Measurements from ENCODE around the gene ARRDC4.

Gene ARRDC4

DNA sequence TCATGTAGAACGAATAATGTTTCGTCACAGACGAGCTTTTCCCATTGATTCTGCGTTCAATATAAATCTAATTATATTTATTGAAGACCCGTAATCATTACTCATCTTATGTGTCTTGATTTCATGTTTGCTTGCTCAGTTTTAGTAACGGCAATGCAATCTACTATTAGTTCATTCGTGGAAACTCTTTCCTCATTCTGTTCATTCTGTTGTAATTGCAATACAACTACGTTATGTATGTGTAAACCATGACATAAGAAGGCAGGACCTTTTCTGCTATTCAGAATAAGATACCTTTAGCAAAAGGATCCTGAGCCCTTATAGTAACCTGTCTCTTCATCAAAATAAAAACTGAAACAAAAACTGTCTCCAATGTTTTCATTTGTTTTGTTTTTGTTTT, 6.8 kb upstream of the ARRDC4 start:
- TF ChIP-seq, protein P1, sequence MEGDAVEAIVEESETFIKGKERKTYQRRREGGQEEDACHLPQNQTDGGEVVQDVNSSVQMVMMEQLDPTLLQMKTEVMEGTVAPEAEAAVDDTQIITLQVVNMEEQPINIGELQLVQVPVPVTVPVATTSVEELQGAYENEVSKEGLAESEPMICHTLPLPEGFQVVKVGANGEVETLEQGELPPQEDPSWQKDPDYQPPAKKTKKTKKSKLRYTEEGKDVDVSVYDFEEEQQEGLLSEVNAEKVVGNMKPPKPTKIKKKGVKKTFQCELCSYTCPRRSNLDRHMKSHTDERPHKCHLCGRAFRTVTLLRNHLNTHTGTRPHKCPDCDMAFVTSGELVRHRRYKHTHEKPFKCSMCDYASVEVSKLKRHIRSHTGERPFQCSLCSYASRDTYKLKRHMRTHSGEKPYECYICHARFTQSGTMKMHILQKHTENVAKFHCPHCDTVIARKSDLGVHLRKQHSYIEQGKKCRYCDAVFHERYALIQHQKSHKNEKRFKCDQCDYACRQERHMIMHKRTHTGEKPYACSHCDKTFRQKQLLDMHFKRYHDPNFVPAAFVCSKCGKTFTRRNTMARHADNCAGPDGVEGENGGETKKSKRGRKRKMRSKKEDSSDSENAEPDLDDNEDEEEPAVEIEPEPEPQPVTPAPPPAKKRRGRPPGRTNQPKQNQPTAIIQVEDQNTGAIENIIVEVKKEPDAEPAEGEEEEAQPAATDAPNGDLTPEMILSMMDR (IDR thresholded peaks at IDR 0.05; ENCODE audit: extremely low read depth, missing control alignments), result no peak
- no peak for DNase-seq (ENCODE audit: low spot score)

DNA sequence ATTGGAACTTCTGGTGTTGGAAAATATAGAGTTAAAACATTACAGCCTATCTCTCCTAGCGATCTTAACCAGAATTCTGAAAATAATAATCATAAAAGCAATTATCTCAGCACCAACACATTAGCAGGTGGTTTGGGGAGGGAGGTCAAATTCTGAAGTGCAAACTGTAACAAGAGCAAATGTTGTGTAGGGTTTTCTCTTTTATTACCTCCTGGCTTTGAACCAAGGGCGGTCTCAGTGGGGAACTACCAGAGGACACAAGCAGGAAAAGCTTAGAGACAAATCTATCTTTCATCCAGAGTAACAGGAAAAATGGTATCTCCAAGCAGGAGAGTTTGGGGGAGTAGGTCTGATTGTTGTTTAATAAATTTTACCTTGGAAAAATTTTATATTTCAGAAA, 5.5 kb upstream of the ARRDC4 start:
- TF ChIP-seq, protein P1 (IDR thresholded peaks at IDR 0.05; ENCODE audit: extremely low read depth, missing control alignments), result no peak
- DNase-seq (ENCODE audit: low spot score), result no peak

DNA sequence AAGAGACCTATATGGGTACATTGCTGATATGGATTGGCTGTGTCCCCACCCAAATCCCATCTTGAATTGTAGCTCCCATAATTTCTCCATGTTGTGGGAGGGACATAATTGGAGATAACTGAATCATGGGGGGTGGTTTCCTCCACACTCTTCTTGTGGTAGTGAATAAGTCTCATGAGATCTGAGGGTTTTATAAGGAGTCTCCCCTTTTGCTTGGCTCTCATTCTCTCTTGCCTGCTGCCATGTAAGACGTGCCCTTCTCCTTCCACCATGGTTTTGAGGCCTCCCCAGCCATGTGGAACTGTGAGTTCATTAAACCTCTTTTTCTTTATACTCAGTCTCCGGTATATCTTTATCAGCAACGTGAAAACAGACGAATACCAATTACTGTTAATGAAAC, 5.0 kb upstream of the ARRDC4 start:
- TF ChIP-seq, protein P1 (IDR thresholded peaks at IDR 0.05; ENCODE audit: extremely low read depth, missing control alignments), result no peak

DNA sequence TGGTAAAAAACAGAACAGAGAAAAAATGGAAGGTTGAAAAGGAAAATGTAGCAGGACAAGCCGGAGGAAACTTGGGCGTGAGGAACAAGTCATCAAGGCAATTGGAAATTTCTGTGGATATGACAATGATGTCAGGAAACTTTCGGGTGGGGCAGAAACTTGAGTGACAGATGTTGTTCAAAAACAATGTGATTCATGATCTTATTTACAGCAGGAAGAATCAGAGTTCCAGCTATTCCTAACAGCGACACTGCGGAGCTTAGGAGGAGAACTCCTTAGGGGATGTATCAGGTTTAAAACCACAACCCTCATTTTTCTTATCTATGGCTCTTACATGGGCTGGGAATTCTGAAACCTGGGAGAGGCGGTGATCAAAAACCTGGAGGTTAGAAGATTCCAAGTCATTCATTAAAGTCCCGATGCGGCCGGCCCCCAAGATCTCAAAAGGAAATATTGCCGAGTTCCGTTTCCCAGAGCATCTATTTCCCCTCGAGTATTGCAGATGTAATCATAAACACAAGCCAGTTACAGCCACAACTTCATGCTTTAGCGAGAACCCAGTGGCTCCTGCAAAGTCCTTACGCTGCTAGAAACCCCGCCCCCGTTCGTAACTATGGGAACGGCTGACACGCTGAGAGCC, 659 bp upstream of the ARRDC4 start:
- TF ChIP-seq, protein P1 (IDR thresholded peaks at IDR 0.05; ENCODE audit: extremely low read depth, missing control alignments), result no peak
- no peak for DNase-seq (ENCODE audit: low spot score)

More for the DNA sequence above, 5.0 kb upstream of the ARRDC4 start:
- no peak for DNase-seq (ENCODE audit: low spot score)

DNA sequence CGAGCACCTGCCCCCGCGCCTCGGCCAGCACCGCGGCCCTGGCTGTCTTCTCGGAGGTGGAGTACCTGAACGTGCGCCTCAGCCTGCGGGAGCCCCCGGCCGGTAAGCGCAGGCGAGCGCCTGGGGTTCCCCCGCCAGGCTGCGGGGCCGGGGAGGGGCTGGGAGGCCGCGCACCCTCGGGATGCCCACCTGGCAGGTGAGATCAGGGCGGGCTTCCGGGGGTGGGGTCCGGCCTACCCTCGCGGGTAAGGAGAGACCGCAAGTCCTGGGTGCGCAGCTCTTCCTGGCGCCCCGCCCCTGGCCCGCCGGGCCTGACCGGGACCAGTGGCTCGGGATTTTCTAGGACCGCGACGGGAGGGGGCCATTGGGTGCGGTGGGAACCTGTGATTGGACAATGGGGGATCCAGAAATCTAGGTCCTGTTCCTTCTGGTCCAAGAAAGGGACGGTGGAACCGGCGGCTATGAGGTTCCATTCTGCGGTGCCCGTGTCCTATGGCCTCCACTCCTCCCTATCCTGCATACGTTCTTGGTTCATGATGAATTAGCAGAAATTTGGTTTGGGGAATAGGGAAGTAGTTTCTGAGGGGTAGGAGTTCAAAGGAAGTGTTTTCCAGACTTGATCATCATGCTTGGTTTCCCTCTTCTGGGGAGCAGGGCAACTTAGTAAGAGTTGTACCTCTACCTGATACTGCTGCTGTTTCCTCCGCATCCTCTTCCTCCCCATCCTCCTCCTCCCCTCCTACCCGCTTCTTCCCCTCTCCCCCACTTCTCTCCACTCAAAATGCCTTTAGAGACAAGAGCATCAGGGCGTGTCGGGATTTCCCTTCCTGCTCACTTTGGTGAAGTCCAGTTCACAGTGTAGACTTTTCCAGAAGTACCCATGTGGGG, 808 bp downstream of the ARRDC4 start:
- TF ChIP-seq, protein P1 (IDR thresholded peaks at IDR 0.05; ENCODE audit: extremely low read depth, missing control alignments), result no peak
- DNase-seq (ENCODE audit: low spot score), result no peak

DNA sequence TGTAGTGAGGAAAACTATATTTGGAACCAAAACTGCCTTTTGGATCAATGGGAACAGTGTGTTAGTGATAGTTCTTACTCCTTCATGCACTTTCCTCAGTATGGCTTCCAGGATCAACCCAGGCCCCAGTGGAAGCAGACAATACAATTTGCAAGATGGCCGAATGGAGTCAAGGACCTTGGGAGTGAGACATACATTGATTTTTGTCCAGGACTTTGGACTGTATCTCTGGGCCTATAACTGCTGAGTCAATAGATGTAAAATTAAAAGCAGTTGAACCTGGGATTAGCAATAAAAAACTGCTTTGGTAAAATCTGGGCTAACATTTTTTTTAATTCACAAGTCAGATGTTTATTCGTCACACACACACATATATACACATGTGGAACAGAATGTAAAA, 1.8 kb downstream of the ARRDC4 start:
- TF ChIP-seq, protein P1 (IDR thresholded peaks at IDR 0.05; ENCODE audit: extremely low read depth, missing control alignments), result no peak
- no peak for DNase-seq (ENCODE audit: low spot score)

DNA sequence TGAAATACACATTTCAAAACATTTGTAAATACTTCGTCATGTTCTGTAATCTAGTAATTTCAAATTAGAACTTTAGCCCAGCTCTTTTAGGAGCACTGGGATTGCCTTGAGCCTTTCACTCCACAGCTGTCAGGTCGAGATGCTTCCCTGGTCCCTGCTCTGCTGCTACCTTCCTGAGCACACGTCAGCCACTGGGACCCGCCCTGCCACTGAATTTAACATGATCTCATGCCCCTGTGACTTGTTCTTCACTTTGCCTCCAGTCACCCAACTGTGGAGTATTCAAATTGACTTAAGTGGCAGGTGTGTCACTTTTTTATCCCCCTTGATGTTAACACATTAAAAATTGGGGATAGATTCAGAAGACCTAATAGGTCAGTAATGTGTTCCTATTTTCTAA, 3.3 kb downstream of the ARRDC4 start:
- TF ChIP-seq, protein P1 (IDR thresholded peaks at IDR 0.05; ENCODE audit: extremely low read depth, missing control alignments), result no peak
- no peak for DNase-seq (ENCODE audit: low spot score)
